Aorta (tissue), 5 donors: ENCODE results near the gene TSPAN18. TPM values are rescaled to one million over a fixed set of nuclear protein-coding genes. Genes with fewer than 3 reads are reported as not detected.

ENCODE experiments used
- ATAC-seq: fragments of 200-7000 bp; cut with Tn5 transposase; one replicate; pipeline ENCODE4 v1.9.1; 2022; ENCODE audit warnings: moderate library complexity; ENCODE audit not compliant: low FRiP score
- DNase-seq, 2 donors: peaks; one replicate each; pipeline ENCODE4 v3.0.0-alpha.2; 2020
- H3K27ac ChIP-seq, 2 donors: one replicate each; pipeline ENCODE4 v1.5.1; 2013; ENCODE audit warnings: low read length in 2 of 2, mild to moderate bottlenecking in 2 of 2, moderate library complexity in 2 of 2, control low read depth in 1 of 2, inconsistent platforms in 1 of 2, low read depth in 1 of 2
- H3K27me3 ChIP-seq, 2 donors: one replicate each; pipeline ENCODE4 v1.6.1; 2013; ENCODE audit warnings: control low read depth in 1 of 2, low read length in 1 of 2, mild to moderate bottlenecking in 1 of 2, moderate library complexity in 1 of 2; ENCODE audit not compliant: insufficient read depth in 2 of 2, control insufficient read depth in 1 of 2
- H3K36me3 ChIP-seq, 2 donors: one replicate each; pipeline ENCODE4 v1.6.1; 2013; ENCODE audit warnings: control low read depth in 1 of 2, low read length in 1 of 2, mild to moderate bottlenecking in 1 of 2; ENCODE audit not compliant: insufficient read depth in 2 of 2, control insufficient read depth in 1 of 2
- H3K4me1 ChIP-seq, 2 donors: one replicate each; pipeline ENCODE4 v1.6.1; 2013; ENCODE audit warnings: low read length in 2 of 2, control low read depth in 1 of 2, mild to moderate bottlenecking in 1 of 2, moderate library complexity in 1 of 2; ENCODE audit not compliant: insufficient read depth in 2 of 2, control insufficient read depth in 1 of 2
- H3K4me3 ChIP-seq, 2 donors: one replicate each; pipeline ENCODE4 v1.5.1; 2013; ENCODE audit warnings: low read length in 2 of 2, control low read depth in 1 of 2, mild to moderate bottlenecking in 1 of 2
- H3K9me3 ChIP-seq: one replicate; pipeline ENCODE4 v1.6.1; 2013; ENCODE audit warnings: mild to moderate bottlenecking, low read length; ENCODE audit not compliant: control insufficient read depth
- WGBS, 2 donors: extraction: QIAGEN DNeasy Blood & Tissue Kit; methylation state at CpG; one replicate each; pipeline ENCODE4 v1.1.7; 2013; 5-methylcytosine and 5-hydroxymethylcytosine counted together
- intact Hi-C, 2 donors: fragments of 100-400 bp; cut with DNase I; formaldehyde crosslinking; loops; one replicate each; pipeline versions ENCODE4 v1.14.2 to v1.15.0; 2022
- polyA plus RNA-seq, 2 donors: library from polyadenylated mRNA; stranded (reverse); fragments of 200-250 nt; gene quantifications; one replicate each; pipeline ENCODE4 v1.2.3, GENCODE V29; 2013
- total RNA-seq, 2 donors: library from RNA; stranded (reverse); fragmentation: NEBNext Ultra II Directional; extraction: Animal tissue kit (Norgen Biotek cat#: 25700); gene quantifications; one replicate each; pipeline ENCODE4 v1.2.1, GENCODE V29; 2021
- donor health status: healthy with polysubstance abuse.
- donor health status: Bipolar disorder and iron deficiency.
- donor health status: DM: no; HTN: no; CAD: no.
- donor health status: DM: no; HTN: no; CAD: no.
- donor health status: DM: yes; HTN: yes; CAD: no.

TSPAN18 gene
- total and polyA plus RNA-seq, 4 donors, result 1.0 to 44.9 (median 18.0) TPM

DNA sequence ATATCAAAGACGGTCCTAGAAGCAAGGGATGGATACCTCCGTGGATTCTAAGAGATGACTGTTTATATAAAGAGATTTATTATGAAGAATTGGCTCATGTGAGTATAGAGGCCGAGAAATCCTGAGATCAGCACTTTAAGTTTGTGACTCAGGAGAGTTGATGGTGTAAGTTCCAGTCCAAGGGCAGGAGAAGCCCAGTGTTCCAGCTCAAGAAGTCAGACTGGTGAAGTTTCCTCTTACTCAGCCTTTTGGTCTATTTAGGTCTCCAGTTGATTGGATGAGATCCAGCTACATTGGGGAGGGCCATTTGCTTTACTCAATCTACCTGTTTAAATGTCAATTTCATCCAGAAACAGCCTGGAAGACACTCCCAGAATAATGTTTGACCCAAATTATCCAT is 45.1 kb downstream of the TSPAN18 start:
- H3K27ac ChIP-seq, result no peak overlapping the region
- WGBS, 2 donors, result 71 to 79% methylated on average over 3 of the region's 3 CpGs
- no peaks in the 10 kb centered on the region for H3K9me3 ChIP-seq

DNA sequence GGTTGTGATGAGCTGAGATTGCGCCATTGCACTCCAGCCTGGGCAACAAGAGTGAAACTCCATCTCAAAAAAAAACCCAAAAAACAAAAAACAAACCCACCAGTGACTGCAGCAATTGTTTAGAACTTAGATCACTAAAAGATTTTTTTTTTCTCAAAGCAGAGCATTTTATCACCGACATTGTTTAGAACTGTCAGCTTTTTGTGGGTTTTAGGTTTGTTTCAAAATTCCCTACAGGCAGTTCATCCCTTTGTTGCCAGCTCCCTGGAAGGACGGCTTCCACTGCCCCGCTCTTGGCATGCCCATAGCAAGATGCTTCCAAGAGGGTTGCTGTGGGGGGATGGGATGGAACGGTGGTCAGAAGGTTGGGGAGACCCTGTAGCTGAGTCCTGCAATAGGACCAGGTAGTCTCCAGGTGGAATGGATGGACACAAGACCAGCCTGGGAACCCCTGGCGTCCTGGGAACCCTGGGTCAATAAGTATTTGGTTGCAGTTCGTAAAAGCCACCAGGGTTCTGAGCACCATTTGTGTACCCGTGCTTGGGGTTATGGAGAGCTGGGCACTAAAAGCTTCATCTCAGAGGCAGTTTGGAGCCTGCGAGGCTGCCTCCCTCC is 46.7 kb downstream of the TSPAN18 start:
- H3K4me1 ChIP-seq, result no peaks in the 10 kb centered on the region
- no peak overlapping the region for H3K27ac ChIP-seq
- H3K4me3 ChIP-seq, result no peak overlapping the region
- intact Hi-C loops, result no loop called here
- ATAC-seq (no peak), DNase-seq (no peak)
- no peaks in the 10 kb centered on the region for H3K9me3 ChIP-seq
- 47 to 54% methylated on average over 9 of the region's 9 CpGs for WGBS, 2 donors
- H3K27me3 ChIP-seq, result no peaks in the 10 kb centered on the region
- H3K36me3 ChIP-seq, result no peaks in the 10 kb centered on the region

More for the DNA sequence above, 45.1 kb downstream of the TSPAN18 start:
- DNase-seq (no peak), ATAC-seq (no peak)
- Histone ChIP-seq H3K27me3 (no peaks in the 10 kb centered on the region), H3K4me1 (no peaks in the 10 kb centered on the region), H3K36me3 (no peaks in the 10 kb centered on the region), H3K4me3 (no peak overlapping the region)
- intact Hi-C loops, result no loop called here

DNA sequence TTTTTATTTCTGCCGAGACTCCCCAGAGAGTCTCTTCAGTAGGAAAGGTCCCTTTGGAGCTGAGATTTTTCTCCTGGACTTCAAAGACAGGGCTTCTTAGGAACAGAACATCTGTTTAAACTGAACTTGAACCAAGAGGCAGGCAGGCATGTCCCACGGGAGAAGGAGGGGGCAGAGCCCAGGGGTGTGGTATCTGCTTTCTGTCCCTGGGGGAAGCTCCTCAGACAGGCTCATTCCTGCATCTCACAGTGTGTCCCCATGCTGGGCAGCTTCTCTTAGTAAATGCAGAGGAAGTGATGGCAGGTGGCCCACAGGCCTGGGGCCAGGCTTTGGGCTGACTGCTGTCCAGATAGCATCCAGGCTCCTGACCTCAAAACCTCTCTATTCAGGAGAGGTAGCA is 47.3 kb downstream of the TSPAN18 start:
- 20 to 23% methylated on average over 2 of the region's 2 CpGs for WGBS, 2 donors
- no peaks in the 10 kb centered on the region for H3K36me3 ChIP-seq
- H3K4me1 ChIP-seq, result no peaks in the 10 kb centered on the region
- no peak overlapping the region for H3K27ac ChIP-seq
- ATAC-seq, result peak; percentile 58
- DNase-seq, result no peak
- H3K4me3 ChIP-seq, result no peak overlapping the region
- intact Hi-C loops, result loop anchor here in 1 of 2 donors (2.0 kb wide), 1 partner anchor 45 kb away; no protein-coding TSS in a partner anchor
- no peaks in the 10 kb centered on the region for H3K27me3 ChIP-seq
- no peaks in the 10 kb centered on the region for H3K9me3 ChIP-seq

DNA sequence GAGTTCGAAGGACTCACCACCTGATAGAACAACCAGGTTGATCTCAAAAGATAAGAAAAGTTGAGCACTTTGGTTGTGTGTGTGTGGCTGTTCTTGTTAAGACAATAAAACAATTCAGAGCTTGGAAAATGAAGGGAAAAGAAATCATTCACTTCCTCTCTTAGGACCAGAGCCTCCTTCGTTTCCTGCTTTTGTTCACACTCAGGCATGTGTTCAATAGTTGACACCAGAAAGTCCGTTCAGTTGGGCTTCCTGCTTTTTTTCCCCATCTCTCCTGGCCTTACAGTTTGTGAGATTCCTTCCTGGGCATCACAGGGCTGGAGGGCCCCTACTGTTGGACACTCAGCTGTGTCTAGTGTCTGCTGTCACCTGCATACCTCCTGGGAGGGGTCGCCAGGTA is 48.0 kb downstream of the TSPAN18 start:
- no peak overlapping the region for H3K4me3 ChIP-seq
- DNase-seq (no peak), ATAC-seq (no peak)
- no peaks in the 10 kb centered on the region for H3K27me3 ChIP-seq
- H3K4me1 ChIP-seq, result no peaks in the 10 kb centered on the region
- intact Hi-C loops, result loop anchor here in 1 of 2 donors (2.0 kb wide), 1 partner anchor 46 kb away; no protein-coding TSS in a partner anchor
- H3K9me3 ChIP-seq, result no peaks in the 10 kb centered on the region
- no peak overlapping the region for H3K27ac ChIP-seq
- 71 to 81% methylated on average over 4 of the region's 4 CpGs for WGBS, 2 donors
- no peaks in the 10 kb centered on the region for H3K36me3 ChIP-seq

DNA sequence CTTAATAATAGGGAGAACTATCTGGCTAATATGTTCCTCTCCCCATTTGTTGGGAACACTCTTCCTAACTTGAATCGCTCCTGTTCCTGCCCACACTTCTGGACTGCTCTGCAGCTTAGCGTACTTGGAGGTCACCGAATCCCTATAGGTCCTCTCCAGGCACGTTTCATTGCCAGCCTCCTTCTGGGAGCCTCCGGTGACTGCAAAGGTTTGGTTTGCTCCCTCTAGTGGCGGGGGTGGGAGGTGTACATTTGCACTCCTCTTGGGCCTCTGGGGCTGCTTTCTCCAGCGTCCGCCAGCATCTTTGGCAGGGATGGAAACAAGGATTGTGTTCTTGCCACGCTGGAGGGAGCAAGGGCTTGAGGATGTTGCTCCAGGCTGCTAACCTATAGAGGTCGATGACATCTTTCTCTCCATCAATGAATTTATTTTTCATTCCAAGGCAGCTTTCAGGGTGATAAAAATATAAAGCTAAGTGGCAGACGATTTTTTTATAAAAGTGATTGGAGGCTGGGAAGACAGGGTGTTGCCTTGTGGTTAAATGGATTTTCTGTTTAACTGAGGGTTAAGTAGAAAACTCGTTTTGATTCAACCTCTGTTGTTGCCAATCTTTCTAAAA is 48.7 kb downstream of the TSPAN18 start:
- Histone ChIP-seq H3K27me3 (no peaks in the 10 kb centered on the region), H3K36me3 (no peaks in the 10 kb centered on the region), H3K9me3 (no peaks in the 10 kb centered on the region), H3K4me1 (no peaks in the 10 kb centered on the region), H3K4me3 (no peak overlapping the region), H3K27ac (no peak overlapping the region)
- WGBS, 2 donors, result 57 to 71% methylated on average over 12 of the region's 12 CpGs
- intact Hi-C loops, result loop anchor here in 1 of 2 donors (2.0 kb wide), 1 partner anchor 47 kb away; no protein-coding TSS in a partner anchor
- ATAC-seq, result no peak
- peak in 1 of 2 donors; percentile 83 for DNase-seq

DNA sequence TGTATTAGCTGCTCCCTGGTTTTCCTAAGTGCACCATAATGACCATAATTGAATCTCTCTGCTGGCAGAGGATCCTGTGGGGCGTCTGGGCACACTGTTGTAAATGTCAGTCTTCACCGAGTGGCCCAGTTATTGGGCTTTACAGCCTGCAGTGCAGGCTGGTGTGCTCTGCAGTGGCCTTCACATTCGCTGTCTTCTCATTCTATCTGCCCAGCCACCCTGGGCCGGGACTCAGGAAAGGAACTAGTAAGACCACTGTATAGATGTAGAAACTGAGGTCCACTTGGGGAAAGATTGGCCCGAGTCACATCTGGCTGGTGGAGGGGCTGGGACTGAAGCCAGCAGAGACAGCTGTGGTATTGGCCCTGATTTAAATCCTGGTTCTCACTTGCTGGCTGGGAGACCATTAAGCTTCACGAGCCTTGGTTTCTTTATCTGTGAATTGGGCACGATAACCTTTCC is 49.3 kb downstream of the TSPAN18 start:
- intact Hi-C loops, result loop anchor here in 1 of 2 donors (2.0 kb wide), 1 partner anchor 47 kb away; no protein-coding TSS in a partner anchor
- no peaks in the 10 kb centered on the region for H3K36me3 ChIP-seq
- no peak overlapping the region for H3K4me3 ChIP-seq
- H3K9me3 ChIP-seq, result no peaks in the 10 kb centered on the region
- ATAC-seq, result no peak
- no peak for DNase-seq
- no peaks in the 10 kb centered on the region for H3K27me3 ChIP-seq
- H3K27ac ChIP-seq, result no peak overlapping the region
- WGBS, 2 donors, result 81 to 84% methylated on average over 7 of the region's 7 CpGs
- no peaks in the 10 kb centered on the region for H3K4me1 ChIP-seq

DNA sequence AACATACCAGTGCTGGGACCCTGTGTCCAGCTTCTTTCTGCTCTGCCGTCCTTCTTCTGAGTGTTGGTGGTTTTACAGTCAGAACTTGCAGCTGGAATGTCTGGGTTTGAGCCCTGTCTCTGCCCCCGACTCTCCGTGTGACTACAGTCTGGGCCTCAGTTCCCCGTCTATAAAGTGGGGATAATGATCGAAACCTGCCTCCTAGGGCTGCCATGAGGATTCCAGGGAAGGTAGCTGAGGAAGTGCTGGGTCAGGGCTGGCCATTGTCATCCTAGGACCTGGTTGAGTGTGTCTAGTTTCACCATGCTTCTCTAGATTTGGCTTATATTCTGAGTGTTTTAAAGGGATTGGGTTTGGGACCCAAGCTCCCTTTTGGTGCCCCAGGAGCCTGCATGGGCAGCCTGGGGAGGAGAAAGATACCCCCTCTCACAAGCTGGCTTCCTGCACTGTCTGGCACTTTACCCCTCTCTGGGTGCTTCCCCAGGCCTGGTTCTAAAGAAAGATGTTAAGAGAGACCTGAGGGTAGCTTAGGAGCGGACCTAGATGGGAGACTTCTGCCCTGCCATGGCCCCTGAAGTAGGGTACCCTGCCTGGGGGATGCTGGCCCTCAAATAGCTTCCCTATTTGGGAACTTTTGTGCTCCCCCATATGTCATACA is 49.9 kb downstream of the TSPAN18 start:
- ATAC-seq (no peak), DNase-seq (no peak)
- H3K36me3 ChIP-seq, result no peaks in the 10 kb centered on the region
- H3K27ac ChIP-seq, result no peak overlapping the region
- intact Hi-C loops, result no loop called here
- WGBS, 2 donors, result 94 to 97% methylated on average over 6 of the region's 6 CpGs
- no peaks in the 10 kb centered on the region for H3K4me1 ChIP-seq
- H3K4me3 ChIP-seq, result no peak overlapping the region
- no peaks in the 10 kb centered on the region for H3K27me3 ChIP-seq
- no peaks in the 10 kb centered on the region for H3K9me3 ChIP-seq

DNA sequence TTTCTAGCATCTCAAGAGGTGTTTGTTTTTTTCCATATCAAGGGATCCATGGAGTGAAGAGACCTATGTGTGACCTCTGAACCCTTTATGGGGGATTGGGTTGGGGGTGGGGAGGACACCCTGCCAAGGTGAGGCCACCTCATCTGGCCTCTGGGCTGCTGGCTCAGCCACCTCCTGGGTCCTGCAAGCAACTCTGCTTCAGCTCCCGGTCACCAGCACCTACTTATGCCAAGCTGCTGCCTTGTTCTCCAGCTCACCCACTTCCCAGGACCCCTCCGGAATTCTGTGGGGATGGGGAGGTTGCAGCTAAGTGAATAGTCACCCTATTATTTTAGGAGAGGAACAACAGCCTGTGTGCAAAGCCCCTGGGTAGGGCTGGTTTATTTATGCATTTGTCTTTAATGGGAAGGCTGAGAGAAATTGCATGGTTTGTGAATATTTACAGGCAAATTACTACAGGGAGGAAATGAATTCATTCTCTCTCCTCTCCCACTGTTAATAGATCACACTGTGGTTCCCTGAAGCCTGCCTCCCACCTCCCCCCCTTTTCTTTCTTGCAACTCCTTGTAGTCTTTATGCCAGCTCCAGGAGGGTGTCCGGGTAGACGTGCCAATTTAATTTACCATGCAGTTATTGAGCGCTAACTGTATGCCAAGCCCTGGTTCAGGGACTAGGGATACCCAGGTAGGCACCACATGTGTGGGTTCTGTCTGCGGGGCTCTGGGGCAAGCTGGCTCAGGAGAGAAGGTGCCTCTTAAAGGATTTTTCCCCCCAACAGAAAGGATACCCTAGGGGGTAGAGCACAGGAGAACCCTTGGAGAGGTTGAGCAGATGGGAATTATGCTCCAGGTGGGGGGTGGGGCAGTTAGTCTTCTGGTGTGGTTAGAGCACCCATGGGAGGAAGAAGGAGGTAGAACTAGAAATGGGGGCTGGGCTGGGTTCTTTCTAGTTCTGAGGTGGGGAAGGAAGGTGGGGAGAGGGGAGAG is 50.7 kb downstream of the TSPAN18 start:
- no peak overlapping the region for H3K4me3 ChIP-seq
- intact Hi-C loops, result no loop called here
- ATAC-seq (no peak), DNase-seq (peak in 1 of 2 donors; percentile 7)
- H3K9me3 ChIP-seq, result no peaks in the 10 kb centered on the region
- no peak overlapping the region for H3K27ac ChIP-seq
- WGBS, 2 donors, result 94 to 96% methylated on average over 6 of the region's 6 CpGs
- no peaks in the 10 kb centered on the region for H3K4me1 ChIP-seq
- H3K27me3 ChIP-seq, result no peaks in the 10 kb centered on the region
- H3K36me3 ChIP-seq, result no peaks in the 10 kb centered on the region
